ENCODE data around the gene ACOX1.

DNA sequence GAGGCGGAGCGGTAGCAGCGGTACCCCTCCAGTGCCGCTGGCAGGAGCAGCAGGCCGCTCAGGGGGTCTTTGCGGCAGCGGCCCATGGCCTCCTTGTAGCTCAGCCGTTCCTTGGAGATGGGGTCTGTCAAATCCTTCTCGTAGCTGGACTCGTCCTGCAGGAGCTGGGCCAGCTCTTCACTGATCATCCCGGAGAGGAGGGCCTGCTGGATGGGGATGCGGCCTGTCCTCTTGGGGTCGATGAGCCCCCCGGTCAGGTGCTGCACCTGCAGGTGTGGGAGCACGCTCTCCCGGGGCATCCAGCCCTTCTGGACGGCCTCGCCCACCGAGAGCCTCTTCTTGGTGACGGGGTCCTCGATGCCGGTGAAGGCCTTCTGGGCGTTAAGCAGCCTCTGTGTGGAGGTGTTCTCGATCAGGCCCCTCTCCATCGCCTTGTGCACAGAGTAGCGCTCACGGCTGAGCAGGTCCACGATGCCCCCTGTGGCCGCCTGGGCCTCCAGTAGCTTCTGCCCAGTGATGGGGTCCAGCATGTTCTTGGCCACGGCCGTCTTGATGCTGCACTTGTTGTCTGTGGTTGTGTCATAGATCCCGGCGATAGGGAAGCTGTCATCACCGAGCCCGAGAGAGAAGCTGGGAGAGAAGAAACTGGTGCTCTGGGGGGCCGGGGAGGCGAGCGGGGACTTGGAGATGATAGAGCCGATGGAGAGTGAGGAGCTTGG lies 28.3 kb upstream of the ACOX1 start:
- TF ChIP-seq, protein P1, sequence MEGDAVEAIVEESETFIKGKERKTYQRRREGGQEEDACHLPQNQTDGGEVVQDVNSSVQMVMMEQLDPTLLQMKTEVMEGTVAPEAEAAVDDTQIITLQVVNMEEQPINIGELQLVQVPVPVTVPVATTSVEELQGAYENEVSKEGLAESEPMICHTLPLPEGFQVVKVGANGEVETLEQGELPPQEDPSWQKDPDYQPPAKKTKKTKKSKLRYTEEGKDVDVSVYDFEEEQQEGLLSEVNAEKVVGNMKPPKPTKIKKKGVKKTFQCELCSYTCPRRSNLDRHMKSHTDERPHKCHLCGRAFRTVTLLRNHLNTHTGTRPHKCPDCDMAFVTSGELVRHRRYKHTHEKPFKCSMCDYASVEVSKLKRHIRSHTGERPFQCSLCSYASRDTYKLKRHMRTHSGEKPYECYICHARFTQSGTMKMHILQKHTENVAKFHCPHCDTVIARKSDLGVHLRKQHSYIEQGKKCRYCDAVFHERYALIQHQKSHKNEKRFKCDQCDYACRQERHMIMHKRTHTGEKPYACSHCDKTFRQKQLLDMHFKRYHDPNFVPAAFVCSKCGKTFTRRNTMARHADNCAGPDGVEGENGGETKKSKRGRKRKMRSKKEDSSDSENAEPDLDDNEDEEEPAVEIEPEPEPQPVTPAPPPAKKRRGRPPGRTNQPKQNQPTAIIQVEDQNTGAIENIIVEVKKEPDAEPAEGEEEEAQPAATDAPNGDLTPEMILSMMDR (IDR thresholded peaks at IDR 0.05 in 8 of 11, conservative IDR thresholded peaks at IDR 0.05 in 3 of 11) = no peak
- TF ChIP-seq POLR2A (IDR thresholded peaks at IDR 0.05) (no peak), POLR2AphosphoS5 (IDR thresholded peaks at IDR 0.05) (peak in 1 of 3 donors; percentile 18)

Data from spleen (tissue), 7 donors.